ENCODE data around the gene RCAN3.
"Not testable (repeated sequence)": the region's sequence is repeated elsewhere in the genome, so short reads cannot be mapped to it uniquely, and the experiment has no call there.

The RCAN3 gene

DNA sequence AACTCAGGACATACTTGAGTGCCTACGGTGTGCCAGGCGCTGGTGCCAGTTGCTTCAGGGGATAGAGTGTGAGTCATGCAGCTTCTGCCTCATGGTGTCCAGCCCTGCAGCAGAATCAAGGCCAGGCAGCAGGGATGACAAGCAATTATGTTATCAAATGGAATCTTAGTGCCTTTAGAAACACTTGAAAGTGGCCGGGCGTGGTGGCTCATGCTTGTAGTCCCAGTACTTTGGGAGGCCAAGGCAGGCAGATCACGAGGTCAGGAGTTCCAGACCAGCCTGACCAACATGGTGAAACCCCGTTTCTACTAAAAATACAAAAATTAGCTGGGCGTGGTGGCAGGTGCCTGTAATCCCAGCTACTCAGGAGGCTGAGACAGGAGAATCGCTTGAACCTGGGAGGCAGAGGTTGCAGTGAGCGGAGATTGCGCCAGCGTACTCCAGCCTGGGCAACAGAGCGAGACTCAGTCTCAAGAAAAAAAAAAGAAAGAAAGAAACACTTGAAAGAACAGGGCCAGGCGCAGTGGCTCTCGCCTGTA lies 13.1 kb downstream of the RCAN3 start:
- Mint-ChIP-seq H3K4me1 (ENCODE audit: low read depth) (peaks cover 64% of the 10 kb centered on the region), H3K27ac (peak overlapping the region; percentile 12), H3K36me3 (ENCODE audit: low read depth) (peaks cover 72% of the 10 kb centered on the region)
- not testable (repeated sequence) for DNase-seq, H3K9me3 Mint-ChIP-seq, H3K4me3 Mint-ChIP-seq, H3K27me3 Mint-ChIP-seq

DNA sequence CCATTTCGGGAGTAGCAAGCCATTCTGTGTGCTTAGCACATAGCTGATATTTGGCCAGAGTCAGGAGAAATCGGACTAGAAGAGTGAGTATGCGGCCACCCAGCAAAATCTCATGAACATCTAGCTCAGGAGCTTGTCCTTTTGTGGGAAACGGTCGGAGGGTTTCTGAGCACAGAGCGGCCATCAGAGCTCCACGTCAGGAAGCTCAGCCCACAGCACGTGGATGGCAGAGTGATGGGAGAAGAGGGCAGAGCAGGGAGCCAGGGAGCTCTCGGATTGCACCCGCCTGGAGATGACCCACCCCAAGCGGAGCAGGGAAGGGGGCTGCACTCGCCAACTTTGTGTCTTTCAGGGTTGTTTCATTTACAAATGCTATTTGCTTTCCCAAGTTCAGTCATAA lies 13.9 kb downstream of the RCAN3 start:
- Mint-ChIP-seq H3K9me3 (peaks cover 3% of the 10 kb centered on the region), H3K4me1 (ENCODE audit: low read depth) (peaks cover 58% of the 10 kb centered on the region), H3K27me3 (no peaks in the 10 kb centered on the region), H3K4me3 (no peak overlapping the region), H3K36me3 (ENCODE audit: low read depth) (peaks cover 68% of the 10 kb centered on the region), H3K27ac (peak overlapping the region; percentile 6)
- DNase-seq = no peak

DNA sequence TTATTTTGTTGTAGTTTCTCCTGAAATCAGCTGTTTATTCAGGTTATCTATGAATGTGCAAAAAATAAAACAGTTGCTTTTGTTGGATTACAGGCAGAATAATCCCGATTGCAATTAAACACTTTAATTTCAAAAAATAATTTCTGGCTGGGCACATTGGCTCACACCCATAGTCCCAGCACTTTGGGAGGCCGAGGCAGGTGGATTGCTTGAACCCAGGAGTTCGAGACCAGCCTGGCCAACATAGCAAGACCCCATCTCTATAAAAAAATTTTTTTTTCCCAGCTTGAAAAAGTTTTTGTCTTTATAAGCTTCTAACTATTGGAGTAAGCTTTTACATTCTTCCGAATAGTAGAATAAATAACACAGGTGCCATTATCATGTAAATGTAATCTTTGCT lies 15.3 kb downstream of the RCAN3 start:
- Mint-ChIP-seq H3K4me3 (no peak overlapping the region), H3K27ac (no peak overlapping the region), H3K4me1 (ENCODE audit: low read depth) (peaks cover 55% of the 10 kb centered on the region), H3K36me3 (ENCODE audit: low read depth) (peaks cover 70% of the 10 kb centered on the region), H3K9me3 (peaks cover 3% of the 10 kb centered on the region), H3K27me3 (no peaks in the 10 kb centered on the region)
- DNase-seq = no peak

DNA sequence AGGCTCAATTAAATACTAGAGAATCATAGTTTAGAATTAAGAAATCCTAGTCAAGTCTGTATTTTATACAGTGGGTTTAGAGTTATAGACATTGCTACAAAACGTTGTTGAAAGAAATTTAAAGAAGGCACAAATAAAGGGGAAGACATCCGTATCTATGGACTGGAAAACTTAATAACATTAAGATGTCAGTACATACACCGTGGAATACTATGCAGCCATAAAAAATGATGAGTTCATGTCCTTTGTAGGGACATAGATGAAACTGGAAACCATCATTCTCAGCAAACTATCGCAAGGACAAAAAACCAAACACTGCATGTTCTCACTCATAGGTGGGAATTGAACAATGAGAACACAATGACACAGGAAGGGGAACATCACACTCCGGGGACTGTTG lies 17.6 kb downstream of the RCAN3 start:
- Mint-ChIP-seq H3K36me3 (ENCODE audit: low read depth) (peaks cover 70% of the 10 kb centered on the region), H3K27ac (peak overlapping the region; percentile 79), H3K4me1 (ENCODE audit: low read depth) (peaks cover 50% of the 10 kb centered on the region)
- H3K9me3 Mint-ChIP-seq, H3K27me3 Mint-ChIP-seq, H3K4me3 Mint-ChIP-seq, DNase-seq: not testable (repeated sequence)

DNA sequence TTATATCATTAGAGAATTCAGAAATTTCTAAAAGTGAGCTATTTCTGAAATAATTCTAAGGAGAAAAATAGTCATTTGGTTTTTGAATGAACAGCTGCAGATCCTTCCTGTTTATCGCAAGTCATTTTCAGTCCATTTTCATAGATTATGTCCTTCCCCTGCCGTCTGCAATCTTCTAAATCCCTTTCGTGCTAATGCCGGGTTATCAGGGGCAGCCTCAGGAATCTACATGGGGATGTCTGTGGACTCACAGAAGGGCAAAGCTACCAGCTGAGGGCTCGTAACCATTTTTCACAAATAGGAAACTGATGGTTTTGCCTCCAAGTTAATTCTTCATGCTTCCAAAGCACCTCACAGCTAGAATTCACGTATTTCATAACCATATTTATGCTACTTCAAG lies 23.0 kb downstream of the RCAN3 start:
- no peaks in the 10 kb centered on the region for H3K27me3 Mint-ChIP-seq
- H3K4me1 Mint-ChIP-seq (ENCODE audit: low read depth) = peaks cover 60% of the 10 kb centered on the region
- no peaks in the 10 kb centered on the region for H3K9me3 Mint-ChIP-seq
- no peak overlapping the region for H3K4me3 Mint-ChIP-seq
- no peak for DNase-seq
- peak overlapping the region; percentile 22 for H3K27ac Mint-ChIP-seq
- H3K36me3 Mint-ChIP-seq (ENCODE audit: low read depth) = peaks cover 50% of the 10 kb centered on the region

DNA sequence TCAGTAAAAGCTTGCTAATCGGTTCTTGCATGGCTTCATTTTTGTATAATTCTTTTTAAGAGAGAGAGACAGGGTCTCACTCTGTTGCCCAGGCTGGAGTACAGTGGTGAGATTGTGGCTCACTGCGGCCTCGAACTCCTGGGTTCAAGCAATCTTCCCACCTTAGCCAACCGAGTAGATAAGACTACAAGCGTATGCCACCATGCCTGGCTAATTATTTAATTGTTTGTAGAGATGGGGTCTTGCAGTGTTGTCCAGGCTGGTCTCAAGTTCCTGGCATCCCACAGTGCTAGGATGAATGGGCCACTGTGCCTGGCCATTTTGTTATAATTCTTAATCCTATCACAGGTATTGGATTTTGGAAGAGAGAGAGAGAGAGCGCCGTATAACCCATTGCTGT lies 23.4 kb downstream of the RCAN3 start:
- DNase-seq = no peak
- Mint-ChIP-seq H3K4me1 (ENCODE audit: low read depth) (peaks cover 61% of the 10 kb centered on the region), H3K27me3 (no peaks in the 10 kb centered on the region), H3K27ac (peak overlapping the region; percentile 22), H3K4me3 (no peak overlapping the region), H3K36me3 (ENCODE audit: low read depth) (peaks cover 50% of the 10 kb centered on the region), H3K9me3 (no peaks in the 10 kb centered on the region)

DNA sequence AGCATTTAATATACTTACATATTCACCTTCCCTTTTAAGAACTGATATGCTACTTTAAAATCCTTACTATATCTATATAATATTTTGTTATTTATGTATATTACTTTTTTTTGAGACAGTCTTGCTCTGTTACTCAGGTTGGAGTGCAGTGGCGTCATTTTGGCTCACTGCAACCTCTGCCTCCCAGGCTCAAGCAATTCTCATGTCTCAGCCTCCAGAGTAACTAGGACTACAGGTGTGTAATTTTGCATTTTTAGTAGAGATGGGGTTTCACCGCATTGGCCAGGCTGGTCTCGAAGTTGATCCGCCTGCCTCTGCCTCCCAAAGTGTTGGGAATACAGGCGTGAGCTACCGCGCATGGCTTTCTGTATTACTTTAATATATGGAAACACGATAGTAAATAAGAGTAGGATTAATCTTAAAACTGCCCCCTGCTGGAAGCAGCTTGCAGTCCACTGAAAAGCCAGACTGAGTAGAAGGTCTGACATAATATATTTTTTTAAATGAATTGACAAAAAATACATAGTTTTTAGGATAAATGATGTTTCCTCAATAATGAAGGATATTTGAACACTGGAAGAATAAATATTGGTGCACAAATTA lies 24.4 kb downstream of the RCAN3 start:
- Mint-ChIP-seq H3K4me1 (ENCODE audit: low read depth) (peaks cover 68% of the 10 kb centered on the region), H3K4me3 (no peak overlapping the region), H3K27me3 (no peaks in the 10 kb centered on the region), H3K9me3 (no peaks in the 10 kb centered on the region), H3K27ac (peak overlapping the region; percentile 22), H3K36me3 (ENCODE audit: low read depth) (peaks cover 58% of the 10 kb centered on the region)
- peak; percentile 54 for DNase-seq

DNA sequence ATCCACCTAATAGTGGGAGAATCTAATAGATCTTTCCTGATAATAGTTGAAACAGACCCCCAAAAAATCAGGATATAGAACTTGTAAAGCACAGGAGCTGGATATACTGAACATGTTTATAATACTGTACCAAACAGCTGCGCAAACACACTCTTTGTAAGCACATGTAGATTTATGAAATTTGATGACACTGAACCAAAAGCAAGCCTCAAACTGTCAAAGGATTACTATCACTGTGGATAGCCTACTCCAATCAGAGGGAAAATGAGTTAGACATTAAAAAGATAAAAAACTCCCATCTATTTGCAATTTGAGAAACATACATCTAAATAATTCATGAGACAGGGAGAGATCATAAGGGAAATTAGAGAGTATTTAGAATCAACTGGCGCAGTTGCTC lies 26.1 kb downstream of the RCAN3 start:
- no peaks in the 10 kb centered on the region for H3K9me3 Mint-ChIP-seq
- no peak for DNase-seq
- H3K4me3 Mint-ChIP-seq = no peak overlapping the region
- H3K27ac Mint-ChIP-seq = peak overlapping the region; percentile 27
- H3K36me3 Mint-ChIP-seq (ENCODE audit: low read depth) = peaks cover 59% of the 10 kb centered on the region
- no peaks in the 10 kb centered on the region for H3K27me3 Mint-ChIP-seq
- H3K4me1 Mint-ChIP-seq (ENCODE audit: low read depth) = peaks cover 66% of the 10 kb centered on the region

DNA sequence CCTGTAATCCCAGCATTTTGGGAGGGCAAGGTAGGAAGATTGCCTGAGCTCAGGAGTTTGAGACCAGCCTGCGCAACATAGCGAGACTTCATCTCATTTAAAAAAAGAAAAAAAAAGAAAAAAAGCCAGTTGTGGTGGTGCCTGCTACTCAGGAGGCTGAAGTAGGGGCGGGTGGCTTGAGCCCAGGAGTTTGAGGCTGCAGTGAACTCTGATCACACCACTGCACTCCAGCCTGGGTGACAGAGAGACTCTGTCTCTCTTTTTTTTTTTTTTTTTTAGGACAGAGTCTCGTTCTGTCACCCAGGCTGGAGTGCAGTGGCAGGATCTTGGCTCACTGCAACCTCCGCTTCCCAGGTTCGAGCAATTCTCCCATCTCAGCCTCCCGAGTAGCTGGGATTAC lies 26.7 kb downstream of the RCAN3 start:
- not testable (repeated sequence) for H3K27me3 Mint-ChIP-seq, DNase-seq, H3K4me3 Mint-ChIP-seq, H3K9me3 Mint-ChIP-seq
- Mint-ChIP-seq H3K4me1 (ENCODE audit: low read depth) (peaks cover 67% of the 10 kb centered on the region), H3K36me3 (ENCODE audit: low read depth) (peaks cover 60% of the 10 kb centered on the region), H3K27ac (peak overlapping the region; percentile 27)

DNA sequence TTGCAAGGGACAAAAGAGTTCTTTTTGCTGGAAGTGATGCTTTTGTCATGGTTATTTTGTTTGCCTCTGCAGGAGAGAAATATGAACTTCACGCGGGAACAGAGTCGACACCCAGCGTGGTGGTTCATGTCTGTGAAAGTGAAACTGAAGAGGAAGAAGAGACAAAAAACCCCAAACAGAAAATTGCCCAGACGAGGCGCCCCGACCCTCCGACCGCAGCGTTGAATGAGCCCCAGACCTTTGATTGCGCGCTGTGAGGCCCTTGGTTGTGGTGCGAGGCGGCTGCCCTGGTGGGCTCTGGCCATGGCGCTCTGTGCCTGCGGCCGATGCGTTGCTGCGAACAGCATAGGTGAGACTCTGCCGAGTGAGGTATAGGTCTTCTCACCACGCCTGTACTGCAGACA lies 32.4 kb downstream of the RCAN3 start:
- H3K4me1 Mint-ChIP-seq (ENCODE audit: low read depth) = peaks cover 76% of the 10 kb centered on the region
- H3K27me3 Mint-ChIP-seq = no peaks in the 10 kb centered on the region

DNA sequence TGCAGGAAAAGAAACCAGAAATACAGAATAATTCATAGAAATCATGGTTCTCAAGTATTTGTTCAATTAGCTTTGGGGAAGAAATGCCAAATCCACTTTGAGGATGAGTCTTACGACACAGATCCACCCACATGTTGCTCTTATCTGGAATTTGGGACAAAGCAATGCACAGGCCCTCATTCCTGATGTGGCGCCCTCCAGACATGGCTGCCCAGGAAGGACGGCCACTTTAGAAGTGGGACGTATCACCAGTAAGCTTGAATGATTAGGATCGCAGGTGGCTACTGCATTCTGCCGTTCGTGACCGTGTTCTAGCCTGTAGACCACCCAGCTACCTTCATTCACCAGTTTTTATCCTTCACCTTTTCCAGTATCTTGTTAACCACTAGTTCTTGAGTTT lies 33.1 kb downstream of the RCAN3 start:
- Mint-ChIP-seq H3K36me3 (ENCODE audit: low read depth) (peaks cover 83% of the 10 kb centered on the region), H3K4me3 (peak overlapping the region; percentile 78), H3K27me3 (no peaks in the 10 kb centered on the region), H3K9me3 (no peaks in the 10 kb centered on the region), H3K27ac (peak overlapping the region; percentile 99), H3K4me1 (ENCODE audit: low read depth) (peaks cover 80% of the 10 kb centered on the region)
- DNase-seq = no peak

More for the DNA sequence above, 32.4 kb downstream of the RCAN3 start:
- no peaks in the 10 kb centered on the region for H3K9me3 Mint-ChIP-seq
- peak overlapping the region; percentile 78 for H3K4me3 Mint-ChIP-seq
- H3K27ac Mint-ChIP-seq = peak overlapping the region; percentile 99
- peak; percentile 82 for DNase-seq
- peaks cover 82% of the 10 kb centered on the region for H3K36me3 Mint-ChIP-seq (ENCODE audit: low read depth)

DNA sequence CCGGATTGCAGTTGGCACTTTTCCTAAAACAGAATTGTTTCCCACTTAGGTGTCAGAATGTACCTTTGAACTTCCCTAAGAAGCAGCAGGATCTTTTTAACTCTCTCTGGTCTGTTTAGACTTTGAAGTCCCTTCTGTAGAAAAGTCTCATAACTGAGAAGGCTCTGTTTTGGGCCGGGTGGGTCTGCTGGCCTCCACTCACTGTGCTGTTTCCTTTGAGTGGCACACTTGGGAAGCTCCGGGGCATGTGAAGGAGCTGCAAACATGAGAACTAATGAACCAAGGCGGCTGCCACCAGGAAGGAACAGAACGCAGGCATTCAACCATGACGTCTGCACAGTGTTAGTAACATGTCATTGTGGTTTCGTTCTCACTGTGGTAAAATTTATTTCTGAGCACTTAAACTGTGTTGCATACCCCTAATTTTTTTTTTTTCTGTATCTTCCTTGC lies 33.8 kb downstream of the RCAN3 start:
- H3K27me3 Mint-ChIP-seq = no peaks in the 10 kb centered on the region
- H3K27ac Mint-ChIP-seq = peak overlapping the region; percentile 99
- H3K36me3 Mint-ChIP-seq (ENCODE audit: low read depth) = peaks cover 80% of the 10 kb centered on the region
- peak overlapping the region; percentile 78 for H3K4me3 Mint-ChIP-seq
- H3K4me1 Mint-ChIP-seq (ENCODE audit: low read depth) = peaks cover 83% of the 10 kb centered on the region
- DNase-seq = peak; percentile 71
- no peaks in the 10 kb centered on the region for H3K9me3 Mint-ChIP-seq

DNA sequence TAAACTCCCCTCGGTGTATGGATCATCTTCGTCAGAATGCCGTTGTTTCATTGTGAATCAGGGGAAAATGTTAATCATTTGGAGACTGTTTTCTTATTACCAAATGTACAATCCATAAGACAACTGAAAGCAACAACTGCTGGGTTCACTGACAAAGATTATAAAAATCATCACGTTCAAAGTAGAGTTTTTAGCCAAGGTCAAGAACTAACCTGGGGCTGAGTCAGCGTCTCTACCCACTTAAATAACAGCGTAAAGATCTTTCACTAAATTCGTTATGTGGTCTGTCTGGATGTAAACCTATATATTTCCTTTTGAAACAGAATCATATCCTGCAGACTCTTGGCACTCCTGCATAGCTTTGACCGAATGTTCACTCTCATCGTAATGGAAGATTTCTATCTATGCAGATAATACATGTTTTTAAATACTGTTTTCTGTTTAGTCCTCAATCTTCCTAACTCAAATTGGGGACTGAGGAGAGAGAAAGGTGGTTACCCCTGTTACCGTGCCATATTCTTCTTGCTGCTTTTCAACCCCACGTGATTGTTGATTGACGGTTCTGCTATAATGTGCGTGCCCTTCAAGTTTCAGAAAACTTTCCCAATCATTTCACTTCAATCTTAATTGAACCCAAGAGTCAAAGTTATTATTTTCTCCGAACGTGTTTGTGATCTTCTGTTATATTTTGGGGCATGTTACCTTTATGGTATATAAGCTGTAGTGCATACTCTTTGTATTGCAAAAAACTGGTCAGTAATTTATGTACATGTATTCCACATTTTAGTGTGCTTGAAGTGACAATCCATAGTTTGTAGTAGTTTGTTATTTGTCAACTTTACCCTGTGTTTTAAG lies 37.6 kb downstream of the RCAN3 start:
- DNase-seq = no peak
- Mint-ChIP-seq H3K36me3 (ENCODE audit: low read depth) (peaks cover 47% of the 10 kb centered on the region), H3K27me3 (no peaks in the 10 kb centered on the region), H3K9me3 (no peaks in the 10 kb centered on the region), H3K27ac (peak overlapping the region; percentile 95), H3K4me1 (ENCODE audit: low read depth) (peaks cover 78% of the 10 kb centered on the region), H3K4me3 (peak overlapping the region; percentile 53)

DNA sequence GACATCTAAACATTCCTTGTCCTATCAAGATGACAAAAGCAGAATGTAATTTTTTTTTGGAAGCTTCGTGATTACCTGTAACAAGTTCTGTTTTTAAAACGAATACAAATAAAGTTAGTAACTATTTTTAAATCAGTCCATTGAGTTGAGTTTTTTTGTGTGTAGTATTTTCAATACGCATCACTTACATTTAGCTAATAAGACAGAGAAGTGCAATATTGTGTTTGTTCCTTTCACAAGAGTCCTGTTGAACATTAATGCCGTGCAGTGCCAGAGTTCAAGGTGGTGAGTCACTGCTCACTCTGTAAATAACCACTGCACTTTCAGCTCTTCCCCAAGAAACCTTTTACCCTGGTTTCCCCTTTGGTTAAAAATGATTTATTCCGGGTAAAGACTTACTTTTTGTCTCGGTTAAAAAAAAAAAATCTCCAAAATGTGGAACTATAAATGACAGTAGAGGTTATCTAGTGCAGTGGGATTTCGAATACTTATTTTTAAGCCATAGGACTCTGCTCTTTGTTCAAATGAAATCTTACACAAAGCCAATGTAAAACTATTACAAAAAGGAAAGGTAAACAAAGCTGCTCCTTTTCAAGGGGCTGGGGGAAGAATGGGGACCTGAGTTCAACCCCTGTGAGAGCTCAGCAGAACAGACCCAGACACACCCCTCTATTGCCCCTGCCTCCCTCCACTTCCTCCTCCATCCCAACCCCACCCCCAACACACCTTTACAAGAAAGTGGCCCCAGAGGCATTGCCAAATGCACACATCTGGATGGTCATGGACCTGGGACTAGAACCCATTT lies 38.5 kb downstream of the RCAN3 start:
- DNase-seq = no peak
- Mint-ChIP-seq H3K4me3 (peak overlapping the region; percentile 53), H3K4me1 (ENCODE audit: low read depth) (peaks cover 77% of the 10 kb centered on the region), H3K9me3 (no peaks in the 10 kb centered on the region), H3K36me3 (ENCODE audit: low read depth) (peaks cover 39% of the 10 kb centered on the region), H3K27ac (peak overlapping the region; percentile 95), H3K27me3 (no peaks in the 10 kb centered on the region)
